GM18511 (cell line): ENCODE results near the gene KLK1.
"Not testable (repeated sequence)": the region's sequence is repeated elsewhere in the genome, so short reads cannot be mapped to it uniquely, and the experiment has no call there.

Experiments used
- ATAC-seq: cut with Tn5 transposase; IDR thresholded peaks from one replicate; pipeline ENCODE4 v1.9.1; 2021; ENCODE audit warnings: mild to moderate bottlenecking, moderate library complexity; ENCODE audit not compliant: unreplicated experiment

The KLK1 gene

DNA sequence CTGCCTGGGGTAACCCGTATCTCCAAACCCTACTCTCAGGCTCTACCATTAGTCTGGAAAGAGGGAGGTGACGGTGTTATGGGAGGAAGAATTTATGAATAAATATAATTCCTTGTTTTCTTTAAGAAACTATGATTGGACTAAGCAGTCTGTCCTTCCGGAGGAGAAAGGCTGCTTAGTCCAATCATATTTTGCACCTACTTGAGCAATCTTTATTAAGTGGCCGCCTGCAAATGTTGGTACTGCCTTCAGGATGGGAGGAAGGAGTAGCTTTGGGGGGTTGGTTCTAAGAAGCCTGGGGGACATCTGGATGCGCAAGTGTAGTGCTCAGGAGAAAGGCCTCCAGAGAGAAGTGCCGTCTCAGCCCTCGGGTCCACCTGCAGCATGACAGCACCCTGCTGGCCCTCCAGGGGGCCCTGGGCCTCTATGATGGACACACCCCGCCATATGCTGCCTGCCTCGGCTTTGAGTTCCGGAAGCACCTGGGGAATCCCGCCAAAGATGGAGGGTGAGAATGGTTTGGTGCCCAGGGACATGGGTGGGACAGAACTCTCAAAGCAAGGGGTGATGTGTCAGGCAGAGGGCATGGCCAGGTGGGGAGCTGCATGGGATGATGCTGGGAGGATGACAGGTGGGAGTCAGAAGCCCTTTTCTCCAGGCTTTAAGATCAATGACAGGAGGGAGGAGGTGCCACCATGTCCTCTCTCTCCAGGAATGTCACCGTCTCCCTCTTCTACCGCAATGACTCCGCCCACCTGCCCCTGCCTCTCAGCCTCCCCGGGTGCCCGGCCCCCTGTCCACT, 29.3 kb downstream of the KLK1 start:
- no peak for ATAC-seq

DNA sequence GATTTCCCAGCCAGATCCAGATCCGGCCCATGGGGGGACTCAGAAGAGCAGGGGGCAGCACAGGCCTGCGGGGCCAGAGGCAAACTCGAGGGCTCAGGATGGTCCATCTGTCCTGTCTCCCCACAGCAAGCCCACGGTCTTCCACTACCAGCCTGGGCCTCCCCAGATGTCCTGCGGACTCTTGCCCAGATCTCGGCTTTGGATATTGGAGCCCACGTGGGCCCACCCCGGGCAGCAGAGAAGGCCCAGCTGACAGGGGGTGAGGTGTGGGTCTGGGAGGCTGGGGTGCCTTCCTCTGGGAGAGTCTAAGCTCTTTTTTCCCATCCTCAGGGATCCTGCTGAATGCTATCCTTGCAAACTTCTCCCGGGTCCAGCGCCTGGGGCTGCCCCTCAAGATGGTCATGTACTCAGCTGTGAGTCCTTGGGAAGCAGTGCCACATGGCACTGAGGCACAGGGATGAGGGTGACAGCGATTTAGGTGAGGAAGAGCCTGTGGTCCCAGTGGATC, 30.0 kb downstream of the KLK1 start:
- ATAC-seq = no peak

GRCh38 chr19:50792272-50793250, 31.0 kb downstream of the KLK1 start:
- ATAC-seq = no peak

DNA sequence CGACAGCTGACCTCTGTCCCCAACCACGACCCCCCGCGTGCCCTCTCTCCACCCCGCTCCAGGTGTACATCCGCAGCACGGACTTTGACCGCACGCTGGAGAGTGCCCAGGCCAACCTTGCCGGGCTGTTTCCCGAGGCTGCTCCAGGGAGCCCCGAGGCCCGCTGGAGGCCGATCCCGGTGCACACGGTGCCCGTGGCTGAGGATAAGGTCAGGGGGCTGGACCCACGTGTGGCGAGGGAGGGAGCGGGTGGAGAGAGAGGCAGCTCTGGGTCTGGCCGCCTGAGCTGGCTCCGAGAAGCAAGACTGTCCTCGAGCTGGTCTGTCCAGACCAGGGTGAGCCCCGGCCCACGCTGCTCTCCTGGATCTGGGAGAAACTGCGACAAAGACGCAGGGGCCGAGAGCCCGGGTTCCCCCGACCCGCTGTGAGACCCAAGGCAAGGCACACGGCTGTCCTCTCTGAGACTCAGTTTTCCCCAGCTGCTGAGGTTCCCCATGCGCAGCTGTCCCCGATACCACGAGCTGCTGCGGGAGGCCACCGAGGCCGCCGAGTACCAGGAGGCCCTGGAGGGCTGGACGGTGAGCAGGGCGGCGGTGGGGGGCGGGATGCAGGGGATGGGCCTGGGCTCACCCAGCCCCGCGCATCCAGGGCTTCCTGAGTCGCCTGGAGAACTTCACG, 31.9 kb downstream of the KLK1 start:
- no peak for ATAC-seq

- no peak for ATAC-seq
Observed at GRCh38 chr19:50790922-50791467, 32.6 kb downstream of the KLK1 start.

DNA sequence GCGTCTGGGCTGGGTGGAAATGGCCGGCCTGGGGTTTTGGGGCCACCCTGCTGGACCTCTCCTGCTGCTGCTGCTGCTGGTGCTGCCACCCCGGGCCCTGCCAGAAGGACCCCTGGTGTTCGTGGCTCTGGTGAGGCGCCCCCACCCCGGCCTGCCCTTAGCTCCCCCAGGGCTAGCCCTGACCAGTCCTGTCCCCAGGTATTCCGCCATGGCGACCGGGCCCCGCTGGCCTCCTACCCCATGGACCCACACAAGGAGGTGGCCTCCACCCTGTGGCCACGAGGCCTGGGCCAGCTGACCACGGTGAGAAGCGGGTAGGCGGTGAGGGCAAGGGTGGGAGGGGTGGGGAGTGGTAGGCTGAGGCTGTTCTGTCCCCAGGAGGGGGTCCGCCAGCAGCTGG, 33.2 kb downstream of the KLK1 start, which contains the start of gene ACP4:
Gene ACP4 (plus strand): TSS at position 20 of the 400 bp plus-strand sequence. CDS start 0 bp downstream, at position 20.
- ATAC-seq = no peak

- no peak for ATAC-seq
Observed at GRCh38 chr19:50785329-50785728, 38.3 kb downstream of the KLK1 start.

DNA sequence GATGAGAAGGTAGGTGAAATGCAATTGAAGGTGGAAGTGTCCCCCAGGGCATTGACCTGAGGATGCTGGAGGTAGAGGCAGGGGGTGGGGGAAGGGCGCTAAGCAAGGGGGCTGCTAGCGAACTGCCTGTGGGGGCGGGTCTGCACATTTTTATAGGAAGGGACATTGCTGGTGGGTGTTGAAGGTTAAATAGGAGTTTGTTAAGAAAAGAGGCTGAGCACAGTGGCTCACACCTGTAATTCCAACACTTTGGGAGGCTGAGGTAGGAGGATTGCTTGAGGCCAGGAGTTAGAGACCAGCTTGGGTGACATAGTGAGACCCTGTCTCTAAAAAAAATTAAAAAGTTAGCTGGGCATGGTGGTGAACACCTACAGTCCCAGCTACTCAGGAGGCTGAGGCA, 38.9 kb downstream of the KLK1 start:
- no peak for ATAC-seq

DNA sequence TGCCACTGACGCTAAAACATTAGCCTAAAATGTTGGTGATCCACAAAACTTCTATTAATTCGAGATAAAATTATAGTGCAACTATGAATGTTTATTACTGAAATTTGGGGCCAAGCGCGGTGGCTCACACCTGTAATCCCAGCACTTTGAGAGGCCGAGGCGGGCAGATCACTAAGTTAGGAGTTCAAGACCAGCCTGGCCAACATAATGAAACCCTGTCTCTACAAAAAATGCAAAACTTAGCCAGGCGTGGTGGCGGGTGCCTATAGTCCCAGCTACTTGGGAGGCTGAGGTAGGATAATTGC, 39.8 kb downstream of the KLK1 start:
- not testable (repeated sequence) for ATAC-seq

GRCh38 chr19:50780753-50781435, 42.7 kb downstream of the KLK1 start:
- no peak for ATAC-seq

GRCh38 chr19:50779504-50780457, 43.8 kb downstream of the KLK1 start:
- no peak for ATAC-seq

- no peak for ATAC-seq
Observed at GRCh38 chr19:50778906-50779430, 44.6 kb downstream of the KLK1 start.

- ATAC-seq = no peak
Observed at GRCh38 chr19:50777830-50778303, 45.7 kb downstream of the KLK1 start.

DNA sequence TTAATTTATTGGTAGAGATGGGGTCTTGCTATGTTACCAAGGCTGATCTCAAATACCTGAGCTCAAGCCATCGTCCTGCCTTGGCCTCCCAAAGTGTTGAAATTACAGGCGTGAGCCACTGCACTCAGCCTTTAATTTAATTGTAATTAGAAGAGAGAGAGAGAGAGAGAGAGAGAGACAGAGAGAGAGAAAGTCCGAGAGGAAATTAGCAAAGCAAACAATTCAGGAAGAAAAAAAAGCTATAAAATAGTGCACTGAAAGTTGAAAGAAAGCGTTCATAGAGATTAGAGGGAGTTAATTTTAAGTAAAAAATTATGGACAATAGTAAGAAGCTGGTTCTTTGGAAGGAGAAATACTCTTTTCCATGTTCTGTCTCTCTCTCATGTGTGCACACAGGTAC, 46.3 kb downstream of the KLK1 start:
- no peak for ATAC-seq

DNA sequence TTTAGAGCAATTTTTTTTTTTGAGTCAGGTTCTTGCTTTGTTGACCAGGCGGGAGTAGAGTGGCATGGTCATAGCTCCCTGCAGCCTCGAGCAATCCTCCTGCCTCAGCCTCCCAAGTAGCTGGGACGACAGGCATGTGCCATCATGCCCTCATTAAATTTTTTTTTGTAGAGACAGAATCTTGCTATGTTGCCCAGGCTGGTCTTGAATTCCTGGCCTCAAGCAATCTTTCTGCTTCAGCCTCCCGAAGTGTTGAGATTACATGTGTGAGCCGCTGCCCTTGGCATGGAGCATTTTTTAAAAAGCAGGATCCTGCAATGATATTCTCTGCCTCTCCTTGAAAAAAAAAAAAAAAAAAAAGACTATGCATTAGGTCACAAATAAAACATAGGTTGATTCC, 47.5 kb downstream of the KLK1 start:
- no peak for ATAC-seq

DNA sequence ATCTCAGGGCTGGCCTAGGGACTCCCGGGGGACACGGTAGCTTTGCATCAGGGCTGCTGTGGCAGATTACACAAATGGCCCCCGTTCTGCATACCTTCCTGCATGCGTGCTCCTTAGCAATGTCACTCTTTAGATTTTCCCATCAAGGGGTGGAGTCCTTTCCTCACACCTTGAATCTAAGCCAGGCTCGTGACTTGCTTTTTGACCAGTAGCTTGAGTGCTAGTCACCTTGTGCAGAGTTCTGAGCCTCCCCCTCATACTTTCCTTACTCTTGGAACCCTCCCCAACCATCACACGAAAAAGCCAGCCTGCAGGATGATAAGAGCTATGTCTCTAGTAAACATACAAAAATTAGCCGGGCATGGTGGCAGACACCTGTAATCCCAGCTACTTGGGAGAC, 50.1 kb downstream of the KLK1 start:
- ATAC-seq = not testable (repeated sequence)

DNA sequence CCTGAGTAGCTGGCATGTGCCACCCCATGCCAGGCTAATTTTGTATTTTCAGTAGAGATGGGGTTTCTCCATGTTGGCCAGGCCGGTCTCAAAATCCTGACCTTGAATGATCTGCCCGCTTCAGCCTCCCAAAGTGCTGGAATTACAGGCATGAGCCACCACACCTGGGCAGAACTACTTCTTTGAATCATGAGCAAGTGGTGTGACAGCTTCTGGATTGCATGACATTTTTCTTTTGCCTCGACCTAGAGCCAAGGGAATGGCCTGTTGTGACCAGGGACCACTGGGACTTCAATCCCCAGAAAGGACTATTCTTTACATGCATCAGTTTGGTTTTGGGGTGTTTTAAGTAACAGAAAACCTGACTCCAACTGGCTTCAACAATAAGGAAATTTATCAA, 50.7 kb downstream of the KLK1 start:
- not testable (repeated sequence) for ATAC-seq

DNA sequence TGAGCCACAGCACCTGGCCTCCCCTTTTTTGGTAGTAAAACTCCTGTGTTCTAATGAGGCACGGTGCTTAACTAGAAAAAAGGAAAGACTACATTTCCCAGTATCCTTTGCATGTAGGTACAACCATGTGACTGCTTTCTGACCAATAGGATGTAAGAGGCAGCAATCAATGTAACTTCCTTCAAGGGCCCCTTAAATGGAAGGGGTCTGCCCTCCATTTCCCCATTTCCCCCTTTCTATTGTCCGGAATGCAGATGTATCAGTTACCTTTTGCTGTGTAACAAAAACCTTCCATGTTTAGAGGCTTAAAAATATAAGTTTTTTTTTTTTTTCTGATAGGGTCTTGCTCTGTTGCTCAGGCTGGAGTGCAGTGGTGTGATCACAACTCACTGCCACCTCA, 51.1 kb downstream of the KLK1 start:
- no peak for ATAC-seq

- no peak for ATAC-seq
Observed at GRCh38 chr19:50770888-50771287, 52.7 kb downstream of the KLK1 start.
